GM12892 (cell line): ENCODE measurements around the gene COG5.

ENCODE experiments used
- POLR2A ChIP-seq: IDR thresholded peaks from 2 replicates; pipeline ENCODE4 v1.6.1; 2011; ENCODE audit warnings: low read depth, low read length, control low read depth
- POLR2AphosphoS5 ChIP-seq: IDR thresholded peaks from 2 replicates; pipeline ENCODE4 v1.6.1; 2011; ENCODE audit warnings: low read depth, low read length, control low read depth
- TAF1 ChIP-seq: IDR thresholded peaks from 2 replicates; pipeline ENCODE4 v1.6.1; 2011; ENCODE audit warnings: low read depth, mild to moderate bottlenecking, control low read depth, low read length, borderline replicate concordance

DNA sequence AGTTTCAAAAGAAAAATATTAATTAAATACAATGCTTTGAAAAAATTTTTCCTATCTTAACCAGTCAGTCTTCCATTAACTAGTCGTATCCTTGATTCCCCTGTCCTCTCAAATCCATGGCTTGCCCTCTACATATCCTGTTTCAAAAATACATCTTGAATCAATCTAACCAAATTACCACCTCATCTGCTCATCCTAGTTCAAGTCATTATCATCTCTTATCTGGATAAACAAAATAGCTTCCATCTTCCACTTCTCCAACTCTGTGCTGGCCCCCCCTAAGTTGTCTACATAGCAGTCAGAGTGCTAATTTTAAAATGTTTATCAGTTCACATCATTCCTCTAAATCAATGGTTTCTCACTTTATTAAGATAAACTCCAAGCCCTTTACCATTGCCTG is 269.5 kb downstream of the COG5 start:
- TF ChIP-seq POLR2A, result no peak
- TF ChIP-seq POLR2AphosphoS5, result no peak
- TF ChIP-seq TAF1, result no peak
